Activated CD8-positive, alpha-beta memory T cell treated with anti-CD3 and anti-CD28 coated beads, Interleukin-2, amount 50 U/mL, for 24 hours (primary cell): ENCODE data around the gene YARS2.
"Not testable (repeated sequence)": the region's sequence is repeated elsewhere in the genome, so short reads cannot be mapped to it uniquely, and the experiment has no call there.

Experiments used
- DNase-seq: peaks from one replicate; pipeline ENCODE4 v3.0.0-alpha.2; 2020; ENCODE audit errors: extremely low read depth

YARS2 gene

GRCh38 chr12:32743264-32743663 is 12.4 kb downstream of the YARS2 start:
- DNase-seq, result no peak

GRCh38 chr12:32742133-32742532 is 13.6 kb downstream of the YARS2 start:
- DNase-seq, result no peak

DNA sequence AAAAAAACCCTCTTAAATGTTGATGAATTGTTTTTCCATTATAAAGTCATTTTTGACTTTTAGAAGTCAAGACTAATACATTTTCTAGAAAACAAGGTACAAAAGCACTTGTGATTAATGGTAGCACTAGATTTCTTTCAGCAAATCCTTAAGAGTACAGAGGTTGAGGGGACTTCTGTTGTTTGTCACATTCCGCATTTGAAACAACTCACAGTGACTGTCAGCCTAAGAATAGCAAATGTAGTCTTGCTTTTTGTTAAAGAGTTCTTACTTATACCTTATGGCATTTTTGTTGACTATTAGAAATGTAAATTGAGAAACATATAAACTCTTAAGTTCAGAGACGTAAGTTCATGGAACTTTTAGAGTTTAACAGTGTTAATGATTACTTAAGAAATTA is 16.4 kb downstream of the YARS2 start:
- no peak for DNase-seq

DNA sequence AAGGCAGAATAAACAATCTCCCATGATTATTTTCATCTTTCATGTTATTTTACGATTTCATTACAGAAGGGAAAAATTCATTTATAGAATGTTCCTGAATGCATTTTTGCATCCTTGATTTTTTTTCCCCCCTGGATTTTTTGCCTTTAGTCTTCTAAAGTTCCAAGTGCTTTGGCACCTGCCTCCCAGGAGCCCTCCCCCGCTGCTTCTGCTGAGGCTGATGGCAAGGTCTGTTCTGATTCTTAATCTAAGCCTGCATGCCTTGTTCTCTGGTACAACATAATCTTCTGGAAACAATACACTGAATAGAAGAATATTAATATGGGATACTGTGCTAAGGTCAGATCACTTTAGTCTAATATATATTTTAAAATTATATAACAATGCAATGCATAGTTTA is 18.0 kb downstream of the YARS2 start:
- DNase-seq, result no peak

DNA sequence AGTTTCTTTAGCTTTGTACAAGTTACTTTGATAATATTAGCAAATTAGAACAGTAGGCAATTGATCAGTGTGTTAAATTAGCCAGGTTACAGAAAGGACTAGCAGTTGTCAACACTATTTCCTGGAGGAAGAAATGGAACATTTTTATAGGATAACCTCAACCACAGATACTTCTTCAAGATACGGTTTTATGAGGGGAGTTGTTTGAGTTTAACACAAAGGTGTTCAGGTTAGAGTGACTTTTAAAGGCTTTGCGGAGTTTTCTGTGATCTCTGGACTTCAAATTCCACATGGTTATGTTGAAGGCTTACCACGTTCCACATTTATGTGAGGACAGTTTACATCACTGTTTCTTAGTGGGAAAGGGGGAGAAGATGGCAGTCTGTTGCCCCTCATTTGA is 19.3 kb downstream of the YARS2 start:
- DNase-seq, result no peak

DNA sequence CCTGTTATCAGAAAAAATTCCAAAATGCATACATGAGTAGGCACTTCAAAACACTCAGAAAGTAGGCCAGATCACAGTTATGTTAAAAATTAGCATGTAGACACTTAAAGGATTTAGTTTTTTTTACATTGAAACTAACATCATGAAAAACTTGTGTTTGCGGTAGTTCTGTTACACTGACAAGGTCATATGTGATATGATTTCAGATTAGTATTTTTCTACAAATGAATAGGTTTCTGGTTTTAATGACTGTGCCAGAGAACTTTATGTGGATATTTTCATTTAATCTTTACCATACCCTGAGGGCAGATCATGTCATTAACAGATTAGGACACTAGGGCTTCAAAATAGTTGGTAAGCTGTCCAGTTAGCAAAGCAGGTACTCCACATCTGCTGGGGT is 20.7 kb downstream of the YARS2 start:
- DNase-seq, result no peak

DNA sequence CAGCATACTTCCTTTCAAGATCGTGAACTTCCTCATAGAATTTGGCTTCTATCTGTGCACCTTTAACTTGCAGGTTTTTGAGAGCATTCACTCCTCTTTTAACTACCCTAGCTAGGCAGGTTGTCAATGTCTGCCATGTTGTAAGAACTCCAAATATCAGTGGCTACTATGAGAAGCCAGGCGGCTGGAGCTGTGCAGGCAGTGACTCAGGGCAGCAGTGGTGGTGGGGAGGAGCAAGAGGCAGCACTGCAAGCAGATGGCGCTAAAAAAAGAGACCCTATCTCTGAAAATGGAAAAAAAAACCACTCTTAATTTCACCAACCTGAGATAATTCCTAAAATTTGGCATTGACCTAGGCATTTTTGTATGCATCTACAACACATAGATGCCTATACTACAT is 28.5 kb downstream of the YARS2 start:
- DNase-seq, result no peak

DNA sequence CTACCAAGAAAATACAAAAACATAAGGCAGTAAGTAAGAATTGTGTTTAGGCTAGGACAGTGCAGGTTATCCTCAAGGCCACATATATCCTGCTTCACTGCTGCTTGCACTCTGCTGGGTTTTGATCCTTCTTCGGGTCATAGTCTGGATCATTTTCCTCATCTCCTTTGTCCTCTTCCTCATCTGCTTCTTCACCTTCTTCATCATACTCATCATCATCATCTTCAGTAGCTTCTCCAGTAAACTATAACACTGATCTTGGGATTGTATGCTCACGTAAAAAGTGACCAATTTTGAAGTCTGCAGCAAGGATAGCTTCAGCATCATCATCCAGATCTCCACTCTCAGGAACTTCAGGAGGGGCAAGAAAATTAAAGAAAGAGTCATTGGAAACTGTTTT is 29.4 kb downstream of the YARS2 start:
- DNase-seq, result no peak

DNA sequence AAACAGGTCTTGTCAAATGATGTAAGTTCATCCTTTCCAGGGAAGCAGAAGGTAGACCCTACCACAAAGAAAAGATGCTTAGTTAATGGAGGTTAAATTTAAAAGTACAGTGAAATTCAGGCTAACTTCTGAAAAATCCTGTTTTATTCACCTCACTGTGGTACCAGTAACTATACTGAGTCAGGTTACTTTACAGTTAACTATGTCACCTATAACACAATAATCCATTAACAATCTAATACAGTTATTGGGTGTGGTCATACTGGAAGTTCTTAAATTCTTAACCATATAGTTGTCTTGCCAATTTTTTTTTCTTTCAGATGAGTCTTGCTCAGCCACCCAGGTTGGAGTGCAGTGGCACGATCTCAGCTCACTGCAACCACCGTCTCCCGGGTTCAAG is 30.4 kb downstream of the YARS2 start:
- not testable (repeated sequence) for DNase-seq

DNA sequence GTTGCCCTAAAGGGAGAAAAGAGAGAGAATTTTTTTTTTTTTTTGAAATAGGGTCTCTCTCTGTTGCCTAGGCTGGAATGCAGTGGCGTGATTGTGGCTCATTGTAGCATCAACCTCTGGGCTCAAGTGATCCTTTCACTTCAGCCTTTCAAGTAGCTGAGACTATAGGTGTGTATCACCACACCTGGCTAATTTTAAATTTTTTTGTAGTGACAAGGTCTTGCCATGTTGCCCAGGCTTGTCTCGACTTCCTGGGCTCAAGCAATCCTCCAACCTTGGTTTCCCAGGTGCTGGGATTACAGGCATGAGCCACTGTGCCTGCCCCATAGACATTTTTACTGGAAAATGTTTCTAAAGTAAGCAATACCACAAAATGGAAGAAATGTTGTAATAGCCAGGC is 36.8 kb downstream of the YARS2 start:
- no peak for DNase-seq

- DNase-seq, result no peak
These were observed 40.9 kb downstream of the YARS2 start for GRCh38 chr12:32714772-32715171.

- no peak for DNase-seq
These were observed 46.8 kb downstream of the YARS2 start for GRCh38 chr12:32708926-32709325.

- no peak for DNase-seq
These were observed 49.2 kb downstream of the YARS2 start for GRCh38 chr12:32706335-32707024.

GRCh38 chr12:32705783-32706182 is 49.9 kb downstream of the YARS2 start:
- DNase-seq, result no peak

- DNase-seq, result no peak
These were observed 52.8 kb downstream of the YARS2 start for GRCh38 chr12:32702946-32703345.

GRCh38 chr12:32702473-32702872 is 53.2 kb downstream of the YARS2 start:
- DNase-seq, result no peak

DNA sequence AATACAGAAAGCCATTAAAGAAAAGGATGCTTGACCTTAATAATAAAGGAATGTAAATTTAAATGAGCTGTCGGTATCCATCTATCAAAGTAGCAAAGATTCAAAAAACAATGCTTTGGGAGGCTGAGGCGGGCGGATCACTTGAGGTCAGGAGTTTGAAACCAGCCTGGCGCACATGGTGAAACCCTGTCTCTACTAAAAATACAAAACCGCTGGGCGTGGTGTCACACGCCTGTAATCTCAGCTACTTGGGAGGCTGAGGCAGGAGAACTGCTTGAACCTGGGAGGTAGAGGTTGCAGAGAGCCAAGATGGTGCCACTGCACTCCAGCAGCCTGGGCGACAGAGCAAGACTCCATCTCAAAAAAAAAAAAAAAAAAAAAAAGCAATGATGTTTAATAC is 56.3 kb downstream of the YARS2 start:
- not testable (repeated sequence) for DNase-seq

DNA sequence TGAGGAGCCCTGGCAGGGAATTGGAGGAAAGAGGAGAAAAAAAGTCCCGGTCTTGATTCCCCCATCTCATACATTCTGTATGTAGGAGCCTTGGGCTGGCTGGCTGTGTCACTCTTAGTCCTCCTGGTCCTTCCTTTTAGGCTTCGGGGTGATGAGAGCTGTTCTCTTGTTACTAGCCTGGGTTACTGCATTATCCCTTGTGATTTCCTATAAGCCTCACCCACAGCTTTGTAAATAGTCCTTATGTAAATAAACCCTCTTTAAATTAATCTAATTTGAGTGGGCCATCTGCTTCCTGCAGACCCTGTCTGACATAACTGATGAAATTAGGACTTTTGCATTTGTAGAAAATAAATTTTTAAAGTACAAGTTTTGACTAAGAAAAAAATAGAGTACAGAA is 57.4 kb downstream of the YARS2 start:
- no peak for DNase-seq

DNA sequence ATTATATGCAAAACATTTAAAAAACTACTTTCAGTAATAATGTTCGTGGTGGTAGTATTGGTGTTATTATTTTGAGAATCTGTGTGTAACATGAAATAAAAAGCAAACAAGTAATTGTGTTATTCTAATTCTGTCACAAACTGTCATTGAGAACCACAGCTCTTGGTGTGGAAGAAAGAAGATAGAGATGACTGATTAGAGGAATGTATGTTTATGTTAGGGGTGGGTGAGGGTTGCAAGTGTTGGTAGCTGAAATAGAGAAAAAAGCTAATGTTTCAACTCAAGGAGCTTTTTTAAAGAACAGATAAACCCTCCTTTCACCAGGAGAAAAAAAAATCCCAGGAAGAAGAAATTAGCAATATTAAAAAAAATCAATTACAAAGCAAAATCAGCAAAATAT is 58.3 kb downstream of the YARS2 start:
- no peak for DNase-seq
